Measurements from ENCODE around the gene ACSF3.
"Not testable (repeated sequence)": the region's sequence is repeated elsewhere in the genome, so short reads cannot be mapped to it uniquely, and the experiment has no call there.

Gene ACSF3

DNA sequence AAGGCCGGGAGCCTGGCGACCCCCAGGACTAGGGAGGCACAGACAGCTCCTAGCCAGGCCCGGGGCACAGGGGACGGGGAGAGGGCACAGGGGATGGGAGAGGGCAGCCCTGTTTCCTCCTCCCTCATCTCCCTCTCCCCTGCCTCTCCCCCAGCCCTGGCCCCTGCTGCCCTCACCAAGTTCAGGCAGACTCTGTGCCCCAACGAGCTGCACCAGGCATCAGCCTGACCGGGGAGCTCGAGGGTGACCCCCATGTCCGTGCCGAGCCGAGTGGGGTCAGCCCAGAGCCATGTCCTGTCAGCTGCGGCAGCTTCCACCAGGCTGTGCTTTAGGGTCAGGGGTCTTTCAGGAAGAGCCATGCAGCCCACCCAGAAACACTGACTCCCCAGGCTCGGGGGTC, 83.8 kb downstream of the ACSF3 start:
- DNase-seq = no peak

DNA sequence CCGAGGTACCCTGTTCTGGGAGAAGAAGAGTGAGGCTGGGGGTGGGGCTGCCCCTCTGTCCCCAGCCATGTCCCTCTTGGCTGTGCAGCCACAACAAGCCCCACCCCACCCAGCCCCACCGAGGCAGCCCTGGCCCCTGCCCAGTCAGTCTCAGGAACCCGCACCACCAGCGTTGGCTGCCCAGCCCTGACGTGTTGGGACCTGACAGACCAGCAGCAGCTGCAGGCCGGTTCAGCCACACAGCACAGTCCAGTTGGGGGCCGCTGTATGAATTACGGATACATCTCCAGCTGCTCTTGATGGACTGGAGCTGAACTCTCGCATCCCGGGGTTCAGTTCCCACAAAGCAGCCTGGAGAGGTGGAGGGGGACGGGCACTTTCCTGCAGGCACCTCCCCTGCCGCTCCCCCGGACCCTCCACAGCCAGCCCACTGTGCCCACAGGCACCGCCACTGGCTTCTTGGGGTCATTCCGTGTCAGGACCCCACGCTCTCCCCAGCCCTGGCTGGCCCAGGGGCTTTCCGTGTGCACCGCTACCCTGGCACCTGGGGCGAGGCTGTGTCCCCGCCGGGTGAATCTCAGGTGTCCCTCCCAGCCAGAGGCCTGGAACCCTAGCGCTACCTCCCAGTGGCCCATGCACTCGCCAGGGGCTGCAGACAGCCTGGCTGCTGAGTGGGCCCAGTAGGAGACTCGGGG, 84.9 kb downstream of the ACSF3 start:
- no peak for DNase-seq

DNA sequence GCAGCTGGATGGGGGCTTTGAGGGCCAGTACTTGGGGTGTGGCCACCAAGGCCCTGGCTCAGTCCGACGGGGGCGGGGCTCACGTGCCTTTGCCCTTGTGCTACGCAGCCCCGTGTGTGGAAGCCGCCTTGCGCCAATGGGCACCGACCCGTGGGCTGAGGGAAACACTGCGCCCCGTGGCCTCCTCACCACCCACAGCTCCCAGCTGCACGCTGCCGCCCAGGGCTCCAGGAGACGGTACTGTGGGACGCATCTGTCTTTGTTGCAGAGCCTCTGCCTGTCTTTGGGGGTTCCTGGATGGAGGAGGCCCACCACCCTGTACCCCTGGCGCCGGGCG, 85.5 kb downstream of the ACSF3 start:
- DNase-seq = no peak

DNA sequence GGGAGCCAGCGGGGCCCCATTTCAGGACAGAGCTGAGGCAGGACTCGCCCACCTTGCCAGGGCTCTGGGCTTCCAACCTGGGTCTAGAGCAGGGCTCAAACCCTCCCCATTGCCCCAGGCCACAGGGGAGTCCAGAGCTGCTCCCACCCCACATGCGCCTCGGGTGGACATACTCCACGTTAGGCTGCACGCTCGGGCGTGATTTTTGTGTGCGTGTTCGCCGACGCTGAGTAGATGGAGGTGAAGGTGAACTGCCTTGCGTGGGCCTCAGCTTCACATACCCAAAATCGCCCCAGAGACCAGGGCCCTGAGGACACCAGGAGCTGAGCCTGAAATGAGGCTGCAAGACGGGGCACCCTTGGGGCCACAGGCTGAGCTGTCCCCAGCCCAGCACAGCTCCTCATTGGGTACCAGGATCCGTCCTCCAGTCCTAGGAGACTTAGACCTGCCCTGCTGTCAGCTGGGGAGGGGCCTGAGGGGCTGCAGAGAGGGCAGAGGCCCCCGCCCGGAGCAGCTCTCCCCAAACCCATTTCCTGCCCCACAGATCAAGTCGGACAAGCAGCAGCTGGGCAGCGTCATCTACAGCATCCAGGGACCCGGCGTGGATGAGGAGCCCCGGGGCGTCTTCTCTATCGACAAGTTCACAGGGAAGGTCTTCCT, 86.1 kb downstream of the ACSF3 start:
- no peak for DNase-seq

DNA sequence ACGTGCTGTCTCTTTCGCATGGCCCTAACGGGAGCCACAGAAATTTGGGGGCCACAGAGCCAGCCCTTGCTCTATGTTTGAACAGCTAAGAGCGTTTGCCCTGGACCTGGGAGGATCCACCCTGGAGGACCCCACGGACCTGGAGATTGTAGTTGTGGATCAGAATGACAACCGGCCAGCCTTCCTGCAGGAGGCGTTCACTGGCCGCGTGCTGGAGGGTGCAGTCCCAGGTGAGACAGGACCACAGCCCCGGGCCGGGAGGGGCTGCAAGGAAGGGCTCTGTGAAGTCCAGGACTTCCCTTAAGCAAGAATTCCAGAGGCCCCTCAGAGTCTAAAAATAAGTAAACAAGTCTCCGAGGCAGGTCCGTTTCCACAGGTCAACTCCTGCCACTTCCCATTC, 89.8 kb downstream of the ACSF3 start:
- DNase-seq = no peak

DNA sequence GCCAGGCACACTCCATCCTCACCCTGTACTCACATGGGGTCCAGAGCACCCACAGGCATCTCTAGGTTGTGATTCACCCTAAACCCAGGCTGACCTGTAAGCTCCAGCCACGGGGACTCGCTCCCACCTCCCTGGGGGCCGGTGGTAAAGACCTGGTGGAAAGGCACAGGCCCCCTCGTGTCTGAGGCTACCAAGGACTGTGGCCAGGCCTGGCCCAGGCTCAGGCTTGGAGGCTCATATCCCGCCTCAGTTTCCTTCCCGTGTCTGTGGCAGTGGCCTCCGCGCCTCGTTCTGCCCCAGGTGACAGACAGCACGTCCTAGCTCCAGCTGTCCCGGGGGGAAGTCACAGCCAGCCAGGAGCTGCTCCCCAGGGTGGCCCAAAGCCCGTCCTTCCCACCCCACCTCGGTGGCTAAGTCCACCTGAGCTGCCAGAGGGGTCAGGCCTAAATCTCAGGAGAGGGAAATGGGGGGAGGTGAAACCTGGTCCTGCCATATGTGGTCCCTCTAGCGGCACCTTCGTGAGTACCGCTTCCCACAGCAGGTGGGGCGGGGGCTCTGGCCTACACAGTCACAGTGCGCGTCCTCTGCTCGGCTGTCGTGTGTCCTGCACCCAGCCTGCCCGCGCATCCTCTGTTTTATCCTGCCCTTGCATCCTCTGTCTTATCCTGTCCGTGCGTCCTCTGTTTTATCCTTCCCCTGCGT, 90.5 kb downstream of the ACSF3 start:
- no peak for DNase-seq

DNA sequence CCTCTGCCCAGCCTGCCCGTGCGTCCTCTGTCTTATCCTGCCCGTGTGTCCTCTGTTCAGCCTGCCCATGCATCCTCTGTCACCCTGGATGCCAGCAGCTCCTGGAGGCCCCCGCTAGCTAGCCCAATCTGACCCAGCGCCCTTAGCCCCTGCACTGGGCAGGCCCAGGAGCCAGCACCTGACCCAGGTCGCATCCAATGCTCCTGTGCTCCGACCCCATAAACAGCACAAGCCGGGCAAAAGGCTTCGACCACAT, 91.0 kb downstream of the ACSF3 start:
- DNase-seq = no peak

DNA sequence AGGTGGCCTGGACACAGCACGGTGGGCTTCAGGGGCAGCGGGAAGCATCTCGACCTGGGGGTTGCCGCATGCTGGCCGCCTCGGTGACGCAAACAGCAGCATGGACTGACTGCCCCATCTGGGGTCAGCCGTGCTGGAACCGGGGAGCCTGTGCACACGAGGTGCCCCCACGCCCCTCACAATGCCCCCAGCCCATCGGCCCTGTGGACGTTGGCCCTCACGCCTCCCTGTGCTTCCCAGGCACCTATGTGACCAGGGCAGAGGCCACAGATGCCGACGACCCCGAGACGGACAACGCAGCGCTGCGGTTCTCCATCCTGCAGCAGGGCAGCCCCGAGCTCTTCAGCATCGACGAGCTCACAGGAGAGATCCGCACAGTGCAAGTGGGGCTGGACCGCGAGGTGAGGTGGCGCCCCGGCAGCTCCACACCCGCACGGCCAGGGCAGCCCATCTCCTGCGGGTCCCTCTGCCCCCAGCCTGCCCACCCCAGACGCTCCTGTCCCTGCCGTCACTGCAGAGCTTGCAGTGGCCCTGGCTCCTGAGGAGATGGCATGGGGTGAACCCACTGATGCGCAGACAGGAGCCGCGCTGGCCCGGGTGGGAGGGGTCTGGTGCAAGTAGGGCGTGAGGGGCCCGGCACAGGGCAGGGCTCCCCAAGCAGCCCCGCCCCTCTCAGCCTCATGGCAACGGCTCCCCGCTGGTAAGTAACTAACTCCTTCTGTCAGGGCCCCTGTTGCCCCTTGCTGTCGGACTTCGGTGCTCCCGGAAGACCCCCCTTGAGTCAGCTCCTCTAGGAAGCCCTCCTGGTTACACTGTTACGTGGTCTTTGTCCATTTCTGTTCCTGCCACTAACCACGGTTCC, 91.5 kb downstream of the ACSF3 start:
- no peak for DNase-seq

DNA sequence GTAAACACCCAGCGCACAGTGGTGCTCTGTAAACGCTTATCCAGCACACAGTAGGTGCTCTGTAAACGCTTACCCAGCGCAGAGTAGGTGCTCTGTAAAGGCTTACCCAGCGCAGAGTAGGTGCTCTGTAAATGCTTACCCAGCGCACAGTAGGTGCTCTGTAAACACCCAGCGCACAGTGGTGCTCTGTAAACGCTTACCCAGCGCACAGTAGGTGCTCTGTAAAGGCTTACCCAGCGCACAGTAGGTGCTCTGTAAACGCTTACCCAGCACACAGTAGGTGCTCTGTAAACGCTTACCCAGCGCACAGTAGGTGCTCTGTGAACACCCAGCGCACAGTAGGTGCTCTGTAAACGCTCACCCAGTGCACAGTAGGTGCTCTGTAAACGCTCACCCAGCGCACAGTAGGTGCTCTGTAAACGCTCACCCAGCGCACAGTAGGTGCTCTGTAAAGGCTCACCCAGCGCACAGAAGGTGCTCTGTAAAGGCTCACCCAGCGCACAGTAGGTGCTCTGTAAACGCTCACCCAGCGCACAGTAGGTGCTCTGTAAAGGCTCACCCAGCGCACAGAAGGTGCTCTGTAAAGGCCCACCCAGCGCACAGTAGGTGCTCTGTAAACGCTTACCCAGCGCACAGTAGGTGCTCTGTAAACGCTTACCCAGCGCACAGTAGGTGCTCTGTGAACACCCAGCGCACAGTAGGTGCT, 92.4 kb downstream of the ACSF3 start:
- not testable (repeated sequence) for DNase-seq

DNA sequence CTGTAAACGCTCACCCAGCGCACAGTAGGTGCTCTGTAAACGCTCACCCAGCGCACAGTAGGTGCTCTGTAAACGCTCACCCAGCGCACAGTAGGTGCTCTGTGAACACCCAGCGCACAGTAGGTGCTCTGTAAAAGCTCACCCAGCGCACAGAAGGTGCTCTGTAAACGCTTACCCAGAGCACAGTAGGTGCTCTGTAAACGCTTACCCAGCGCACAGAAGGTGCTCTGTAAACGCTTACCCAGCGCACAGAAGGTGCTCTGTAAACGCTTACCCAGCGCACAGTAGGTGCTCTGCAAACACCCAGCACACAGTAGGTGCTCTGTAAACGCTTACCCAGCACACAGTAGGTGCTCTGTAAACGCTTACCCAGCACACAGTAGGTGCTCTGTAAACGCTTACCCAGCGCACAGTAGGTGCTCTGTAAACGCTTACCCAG, 93.0 kb downstream of the ACSF3 start:
- DNase-seq = not testable (repeated sequence)

DNA sequence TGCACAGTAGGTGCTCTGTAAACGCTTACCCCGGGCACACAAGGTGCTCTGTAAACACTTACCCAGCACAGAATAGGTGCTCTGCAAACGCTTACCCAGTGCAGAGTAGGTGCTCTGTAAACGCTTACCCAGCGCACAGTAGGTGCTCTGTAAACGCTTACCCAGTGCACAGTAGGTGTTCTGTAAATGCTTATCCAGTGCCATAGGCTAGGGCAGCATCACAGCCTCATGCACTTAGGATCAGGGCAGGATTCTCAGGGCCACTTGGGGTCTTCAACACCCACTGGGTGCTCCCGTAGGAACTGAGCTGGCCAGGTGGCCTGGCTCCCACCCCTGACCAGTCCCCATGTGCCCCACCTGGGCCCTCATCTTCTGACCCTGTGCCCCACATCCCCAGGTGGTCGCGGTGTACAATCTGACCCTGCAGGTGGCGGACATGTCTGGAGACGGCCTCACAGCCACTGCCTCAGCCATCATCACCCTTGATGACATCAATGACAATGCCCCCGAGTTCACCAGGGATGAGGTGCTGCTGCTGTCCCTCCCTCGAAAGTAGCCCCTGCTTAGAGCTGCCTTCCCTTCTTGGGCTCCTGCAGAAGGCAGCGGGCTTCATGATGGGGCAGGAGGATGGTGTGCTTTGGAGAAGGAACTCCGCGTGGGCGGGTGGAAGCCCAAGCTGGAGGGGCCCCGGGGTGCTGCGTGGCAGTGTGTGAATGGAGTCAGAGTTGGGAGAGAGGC, 93.5 kb downstream of the ACSF3 start:
- DNase-seq = no peak

DNA sequence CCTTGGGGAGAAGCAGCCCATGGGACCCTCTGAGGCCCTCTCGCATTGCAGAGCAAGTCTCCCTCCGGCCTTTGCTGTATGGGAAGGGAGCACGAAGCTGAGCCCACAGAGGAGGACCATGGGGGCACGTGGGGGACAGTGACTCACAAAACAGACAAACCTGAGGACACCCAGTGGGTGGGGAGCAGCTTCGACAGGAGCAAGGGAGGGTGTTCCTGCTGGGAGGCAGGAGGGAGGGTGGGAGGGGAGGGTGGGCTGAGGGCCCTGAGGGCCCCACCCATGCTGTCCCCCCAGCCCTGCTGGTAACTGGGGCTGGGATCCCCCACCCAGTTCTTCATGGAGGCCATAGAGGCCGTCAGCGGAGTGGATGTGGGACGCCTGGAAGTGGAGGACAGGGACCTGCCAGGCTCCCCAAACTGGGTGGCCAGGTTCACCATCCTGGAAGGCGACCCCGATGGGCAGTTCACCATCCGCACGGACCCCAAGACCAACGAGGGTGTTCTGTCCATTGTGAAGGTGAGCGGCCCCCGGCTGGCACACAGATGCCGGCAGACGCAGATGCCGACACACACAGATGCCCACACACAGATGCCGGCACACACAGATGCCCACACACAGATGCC, 94.2 kb downstream of the ACSF3 start:
- DNase-seq = no peak

DNA sequence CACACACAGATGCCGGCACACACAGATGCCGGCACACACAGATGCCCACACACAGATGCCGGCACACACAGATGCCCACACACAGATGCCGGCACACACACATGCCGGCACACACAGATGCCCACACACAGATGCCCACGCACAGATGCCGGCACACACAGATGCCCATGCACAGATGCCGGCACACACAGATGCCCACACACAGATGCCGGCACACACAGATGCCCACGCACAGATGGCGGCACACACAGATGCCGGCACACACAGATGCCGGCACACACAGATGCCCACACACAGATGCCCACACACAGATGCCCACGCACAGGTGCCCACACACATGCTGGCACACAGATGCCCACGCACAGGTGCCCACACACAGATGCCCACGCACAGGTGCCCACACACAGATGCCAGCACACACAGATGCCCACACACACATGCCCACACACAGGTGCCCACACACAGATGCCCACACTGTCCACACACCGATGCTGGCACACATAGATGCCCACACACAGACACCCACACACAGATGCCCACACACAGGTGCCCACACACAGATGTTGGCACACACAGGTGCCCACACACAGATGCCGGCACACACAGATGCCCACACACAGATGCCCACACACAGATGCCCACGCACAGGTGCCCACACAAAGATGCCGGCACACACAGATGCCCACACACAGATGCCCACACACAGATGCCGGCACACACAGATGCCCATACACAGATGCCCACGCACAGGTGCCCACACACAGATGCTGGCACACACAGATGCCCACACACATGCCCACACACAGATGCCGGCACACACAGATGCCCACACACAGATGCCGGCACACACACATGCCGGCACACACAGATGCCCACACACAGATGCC, 95.1 kb downstream of the ACSF3 start:
- DNase-seq = not testable (repeated sequence)

DNA sequence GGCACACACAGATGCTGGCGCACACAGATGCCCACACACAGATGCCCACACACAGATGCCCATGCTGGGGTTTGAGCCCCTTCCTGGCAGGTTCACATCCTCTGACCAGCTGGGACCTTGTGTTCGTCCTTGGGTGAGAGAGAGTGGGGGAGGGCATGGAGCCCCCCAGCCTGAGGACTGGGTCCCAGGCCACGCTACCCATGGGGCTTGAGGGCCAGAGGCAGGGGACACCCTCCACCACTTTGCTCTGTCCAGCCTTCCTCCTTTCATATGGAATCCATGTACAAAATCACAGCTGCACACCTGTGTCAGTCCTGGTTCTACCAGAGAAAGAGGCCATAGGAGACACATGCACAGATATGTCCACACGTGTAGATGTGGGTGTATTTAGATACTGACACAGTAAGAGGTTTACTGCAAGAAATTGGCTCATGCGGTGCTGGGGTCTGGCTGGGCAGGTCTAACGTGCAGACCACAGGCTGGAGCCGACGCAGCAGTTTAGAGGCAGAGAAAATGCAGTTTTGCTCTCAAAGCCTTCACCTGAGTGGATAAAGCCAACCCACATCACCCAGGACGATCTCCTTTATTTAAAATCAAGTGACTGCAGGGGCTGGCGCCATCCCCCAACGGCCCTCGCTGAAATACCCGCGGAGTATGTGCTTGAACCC, 95.8 kb downstream of the ACSF3 start:
- no peak for DNase-seq

DNA sequence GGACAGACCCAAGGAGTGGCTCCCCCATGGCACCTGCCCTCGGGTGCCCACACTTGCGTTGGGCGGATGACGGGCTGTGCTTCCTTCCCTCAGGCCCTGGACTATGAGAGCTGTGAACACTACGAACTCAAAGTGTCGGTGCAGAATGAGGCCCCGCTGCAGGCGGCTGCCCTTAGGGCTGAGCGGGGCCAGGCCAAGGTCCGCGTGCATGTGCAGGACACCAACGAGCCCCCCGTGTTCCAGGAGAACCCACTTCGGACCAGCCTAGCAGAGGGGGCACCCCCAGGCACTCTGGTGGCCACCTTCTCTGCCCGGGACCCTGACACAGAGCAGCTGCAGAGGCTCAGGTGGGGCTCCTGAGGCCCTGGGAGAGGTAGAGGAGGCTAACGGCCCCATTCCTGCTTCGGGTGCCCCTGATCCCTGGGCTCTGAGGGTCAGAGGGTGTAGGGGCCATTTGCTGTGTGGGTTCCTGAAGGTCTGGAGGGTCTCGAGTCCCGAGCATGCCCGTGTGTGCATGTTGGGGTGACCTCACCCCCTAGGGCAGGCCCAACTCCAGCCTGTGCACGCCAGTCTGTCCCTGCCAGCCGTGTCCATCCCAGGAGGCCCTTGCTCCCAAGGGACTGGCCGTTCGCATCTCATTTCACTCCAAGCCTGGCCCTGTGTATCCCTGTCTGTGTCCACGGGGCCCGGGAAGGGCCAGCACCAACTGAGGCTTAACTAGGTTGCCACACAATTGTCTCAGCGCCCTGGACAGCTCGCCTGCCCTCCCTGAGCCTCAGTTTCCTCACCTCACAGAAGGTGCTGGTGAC, 96.7 kb downstream of the ACSF3 start:
- no peak for DNase-seq

DNA sequence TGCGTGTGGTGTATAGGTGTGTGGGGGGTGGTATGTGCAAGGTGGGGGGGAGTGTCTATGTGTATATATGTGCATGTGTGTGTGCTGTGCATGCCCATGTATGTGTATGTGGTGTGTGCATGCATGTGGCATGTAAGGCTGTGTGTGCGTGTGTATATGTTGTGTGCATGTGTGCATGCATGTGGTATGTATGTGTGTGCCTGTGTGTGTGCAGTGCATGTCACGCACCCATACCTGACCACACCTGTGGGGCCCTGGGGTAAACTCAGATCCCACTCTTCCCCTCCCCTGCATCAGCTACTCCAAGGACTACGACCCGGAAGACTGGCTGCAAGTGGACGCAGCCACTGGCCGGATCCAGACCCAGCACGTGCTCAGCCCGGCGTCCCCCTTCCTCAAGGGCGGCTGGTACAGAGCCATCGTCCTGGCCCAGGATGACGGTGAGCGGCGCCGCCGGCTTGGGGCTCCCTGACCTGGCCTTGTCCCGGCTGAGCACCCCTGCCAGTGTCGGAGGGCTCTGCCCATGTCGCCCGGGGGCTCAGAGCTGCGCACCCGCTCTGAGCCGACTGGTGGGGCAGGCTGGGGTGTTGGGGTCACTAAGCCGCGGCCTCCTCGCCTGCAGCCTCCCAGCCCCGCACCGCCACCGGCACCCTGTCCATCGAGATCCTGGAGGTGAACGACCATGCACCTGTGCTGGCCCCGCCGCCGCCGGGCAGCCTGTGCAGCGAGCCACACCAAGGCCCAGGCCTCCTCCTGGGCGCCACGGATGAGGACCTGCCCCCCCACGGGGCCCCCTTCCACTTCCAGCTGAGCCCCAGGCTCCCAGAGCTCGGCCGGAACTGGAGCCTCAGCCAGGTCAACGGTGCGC, 97.6 kb downstream of the ACSF3 start:
- no peak for DNase-seq

DNA sequence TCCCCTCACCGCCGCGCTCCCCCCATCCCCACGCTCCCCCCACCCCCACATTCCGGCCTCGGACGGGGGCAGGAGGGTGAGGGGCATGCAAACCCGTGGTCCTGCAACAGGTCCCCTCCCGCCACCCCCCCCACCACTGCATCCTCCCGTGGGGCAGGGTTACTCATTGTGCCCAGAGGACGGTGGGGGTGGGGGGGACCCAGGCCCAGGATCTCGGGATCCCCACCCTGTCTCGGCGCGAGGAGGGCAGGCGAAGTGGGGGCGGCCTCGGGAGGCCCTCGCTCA, 98.2 kb downstream of the ACSF3 start:
- DNase-seq = no peak
